Neuronal stem cell (in vitro differentiated cells): ENCODE data around the gene SNX32.
A peak's percentile ranks its signal among the peaks of the same experiment; 100 is the strongest.

Experiments used
- DNase-seq: peaks from one replicate; pipeline ENCODE4 v3.0.0-alpha.2; 2013; ENCODE audit warnings: low spot score
- H2AFZ ChIP-seq: one replicate; pipeline ENCODE4 v1.6.1; 2013; ENCODE audit warnings: mild to moderate bottlenecking, low read length, inconsistent platforms
- H2AK5ac ChIP-seq: 2 replicates; pipeline ENCODE4 v1.6.1; 2013; ENCODE audit warnings: low read depth, mild to moderate bottlenecking, inconsistent platforms, low read length, moderate library complexity, mixed read lengths
- H2BK120ac ChIP-seq: 2 replicates; pipeline ENCODE4 v1.6.1; 2013; ENCODE audit warnings: low read depth, mild to moderate bottlenecking, inconsistent platforms, low read length, moderate library complexity, mixed read lengths
- H2BK12ac ChIP-seq: one replicate; pipeline ENCODE4 v1.6.1; 2013; ENCODE audit warnings: low read length, inconsistent platforms
- H2BK15ac ChIP-seq: 2 replicates; pipeline ENCODE4 v1.6.1; 2013; ENCODE audit warnings: mild to moderate bottlenecking, low read length, inconsistent platforms, mixed read lengths
- H2BK5ac ChIP-seq: one replicate; pipeline ENCODE4 v1.6.1; 2013; ENCODE audit warnings: inconsistent platforms, mild to moderate bottlenecking, low read length, moderate library complexity
- H3K14ac ChIP-seq: one replicate; pipeline ENCODE4 v1.6.1; 2013; ENCODE audit warnings: low read length, inconsistent platforms
- H3K18ac ChIP-seq: 2 replicates; pipeline ENCODE4 v1.6.1; 2013; ENCODE audit warnings: low read length, inconsistent platforms
- H3K23ac ChIP-seq: 2 replicates; pipeline ENCODE4 v1.6.1; 2013; ENCODE audit warnings: low read depth, mild to moderate bottlenecking, mixed read lengths, low read length, inconsistent platforms; ENCODE audit not compliant: poor library complexity
- H3K27ac ChIP-seq: replicated peaks from 3 replicates; pipeline ENCODE4 v1.5.1; 2013; ENCODE audit warnings: low read length, inconsistent platforms
- H3K27me3 ChIP-seq, 3 experiments: 2 replicates each; pipeline ENCODE4 v1.6.1; 2013; ENCODE audit warnings: low read length in 3 of 3, mild to moderate bottlenecking in 2 of 3, inconsistent platforms in 1 of 3, low read depth in 1 of 3, mixed read lengths in 1 of 3, moderate library complexity in 1 of 3; ENCODE audit not compliant: control insufficient read depth in 3 of 3, insufficient read depth in 3 of 3
- H3K36me3 ChIP-seq, 2 donors: replicated peaks in 1 of 2; 2 replicates each; pipeline ENCODE4 v1.6.1; 2013; ENCODE audit warnings: low read length in 2 of 2; ENCODE audit not compliant: control insufficient read depth in 2 of 2, insufficient read depth in 2 of 2
- H3K4ac ChIP-seq: 2 replicates; pipeline ENCODE4 v1.6.1; 2013; ENCODE audit warnings: inconsistent platforms, mild to moderate bottlenecking, low read length, moderate library complexity
- H3K4me1 ChIP-seq, 2 donors: 1 replicate in 1 of 2; 2 replicates in 1 of 2; pipeline ENCODE4 v1.6.1; 2013; ENCODE audit warnings: low read length in 2 of 2, low read depth in 1 of 2; ENCODE audit not compliant: control insufficient read depth in 2 of 2, insufficient read depth in 1 of 2
- H3K4me2 ChIP-seq: one replicate; pipeline ENCODE4 v1.6.1; 2013; ENCODE audit warnings: mild to moderate bottlenecking, low read length, inconsistent platforms; ENCODE audit not compliant: insufficient read depth, poor library complexity, severe bottlenecking
- H3K4me3 ChIP-seq, 2 donors: 2 replicates each; pipeline ENCODE4 v1.5.1; 2013; ENCODE audit warnings: low read length in 2 of 2, mild to moderate bottlenecking in 2 of 2, inconsistent platforms in 1 of 2, moderate library complexity in 1 of 2
- H3K79me1 ChIP-seq: one replicate; pipeline ENCODE4 v1.6.1; 2013; ENCODE audit warnings: low read depth, mild to moderate bottlenecking, inconsistent platforms, low read length, moderate library complexity
- H3K9ac ChIP-seq: one replicate; pipeline ENCODE4 v1.6.1; 2013; ENCODE audit warnings: mild to moderate bottlenecking, low read depth, low read length, inconsistent platforms; ENCODE audit not compliant: poor library complexity
- H3K9me3 ChIP-seq, 2 donors: replicated peaks in 1 of 2; 2 replicates each; pipeline versions ENCODE3 to v1.6.1; 2013; ENCODE audit warnings: low read length in 2 of 2, mild to moderate bottlenecking in 2 of 2, inconsistent platforms in 1 of 2, low read depth in 1 of 2, mixed read lengths in 1 of 2, moderate library complexity in 1 of 2; ENCODE audit not compliant: control insufficient read depth in 2 of 2, insufficient read depth in 1 of 2
- H4K8ac ChIP-seq: one replicate; pipeline ENCODE4 v1.6.1; 2013; ENCODE audit warnings: low read depth, mild to moderate bottlenecking, inconsistent platforms, low read length, moderate library complexity
- H4K91ac ChIP-seq: one replicate; pipeline ENCODE4 v1.6.1; 2013; ENCODE audit warnings: low read length, low read depth, mild to moderate bottlenecking, inconsistent platforms; ENCODE audit not compliant: poor library complexity
- WGBS, 2 donors: extraction: QIAGEN DNeasy Blood & Tissue Kit; methylation state at CpG; one replicate each; pipeline ENCODE4 v1.1.7; 2013; ENCODE audit warnings: missing lambda C conversion rate in 2 of 2, mixed read lengths in 1 of 2; ENCODE audit not compliant: insufficient read length in 2 of 2, insufficient replicate concordance in 1 of 2; ENCODE audit errors: extremely low coverage in 2 of 2; 5-methylcytosine and 5-hydroxymethylcytosine counted together

Gene SNX32

GRCh38 chr11:65852508-65853245 lies 18.9 kb downstream of the SNX32 start:
- WGBS, 2 donors: no CpG with 5 or more reads among the region's 33 CpGs
- no peak for DNase-seq
- Histone ChIP-seq H2BK15ac (no peak overlapping the region), H3K9ac (no peak overlapping the region), H3K36me3 (peaks cover 51 to 55% of the 10 kb centered on the region in 2 donors), H3K4me2 (no peak overlapping the region), H2BK12ac (no peak overlapping the region), H3K4ac (no peak overlapping the region), H3K23ac (peak overlapping the region; percentile 75), H3K9me3 (peaks cover 6 to 14% of the 10 kb centered on the region in 2 donors), H2AFZ (no peak overlapping the region), H2AK5ac (no peak overlapping the region), H4K8ac (no peak overlapping the region), H3K4me3 (peak overlapping the region in 1 of 2 donors; percentile 53), H3K27me3 (no peaks in the 10 kb centered on the region), H3K4me1 (peaks cover 4 to 6% of the 10 kb centered on the region in 2 donors), H4K91ac (no peak overlapping the region), H3K27ac (no peak overlapping the region), H2BK5ac (no peak overlapping the region), H3K18ac (no peak overlapping the region), H2BK120ac (no peak overlapping the region), H3K14ac (no peak overlapping the region), H3K79me1 (peaks cover 23% of the 10 kb centered on the region)

GRCh38 chr11:65853246-65853979 lies 19.6 kb downstream of the SNX32 start:
- peaks cover 51 to 55% of the 10 kb centered on the region in 2 donors for H3K36me3 ChIP-seq
- no peak overlapping the region for H3K14ac ChIP-seq
- no peak overlapping the region for H2BK12ac ChIP-seq
- peaks cover 6 to 14% of the 10 kb centered on the region in 2 donors for H3K9me3 ChIP-seq
- H3K23ac ChIP-seq: no peak overlapping the region
- no peak for DNase-seq
- H3K4me3 ChIP-seq: no peak overlapping the region
- no peak overlapping the region for H2BK120ac ChIP-seq
- H2BK5ac ChIP-seq: no peak overlapping the region
- no peak overlapping the region for H3K4ac ChIP-seq
- no peak overlapping the region for H2AK5ac ChIP-seq
- no peak overlapping the region for H3K4me2 ChIP-seq
- no CpG with 5 or more reads among the region's 6 CpGs for WGBS, 2 donors
- peaks cover 4 to 6% of the 10 kb centered on the region in 2 donors for H3K4me1 ChIP-seq
- H3K18ac ChIP-seq: no peak overlapping the region
- no peak overlapping the region for H4K91ac ChIP-seq
- no peak overlapping the region for H3K9ac ChIP-seq
- H3K79me1 ChIP-seq: peaks cover 23% of the 10 kb centered on the region
- no peak overlapping the region for H3K27ac ChIP-seq
- H3K27me3 ChIP-seq: no peaks in the 10 kb centered on the region
- no peak overlapping the region for H2AFZ ChIP-seq
- H4K8ac ChIP-seq: no peak overlapping the region
- no peak overlapping the region for H2BK15ac ChIP-seq

GRCh38 chr11:65854161-65854592 lies 20.4 kb downstream of the SNX32 start:
- no peak overlapping the region for H2BK120ac ChIP-seq
- H3K36me3 ChIP-seq: peaks cover 51 to 55% of the 10 kb centered on the region in 2 donors
- WGBS, 2 donors: no CpG with 5 or more reads among the region's 4 CpGs
- peaks cover 23% of the 10 kb centered on the region for H3K79me1 ChIP-seq
- H3K27ac ChIP-seq: no peak overlapping the region
- no peak overlapping the region for H4K8ac ChIP-seq
- H3K14ac ChIP-seq: no peak overlapping the region
- H2BK12ac ChIP-seq: no peak overlapping the region
- H3K9ac ChIP-seq: no peak overlapping the region
- H4K91ac ChIP-seq: no peak overlapping the region
- peaks cover 6 to 14% of the 10 kb centered on the region in 2 donors for H3K9me3 ChIP-seq
- H2BK15ac ChIP-seq: no peak overlapping the region
- no peak overlapping the region for H2BK5ac ChIP-seq
- DNase-seq: no peak
- no peak overlapping the region for H3K18ac ChIP-seq
- no peaks in the 10 kb centered on the region for H3K27me3 ChIP-seq
- H3K4ac ChIP-seq: no peak overlapping the region
- H2AFZ ChIP-seq: no peak overlapping the region
- H3K4me2 ChIP-seq: no peak overlapping the region
- no peak overlapping the region for H2AK5ac ChIP-seq
- peak overlapping the region; percentile 3 for H3K23ac ChIP-seq
- H3K4me1 ChIP-seq: peaks cover 4 to 6% of the 10 kb centered on the region in 2 donors
- no peak overlapping the region for H3K4me3 ChIP-seq
